ENCODE measurements around the gene RUNX1. TPM values are rescaled to one million over a fixed set of nuclear protein-coding genes. Genes with fewer than 3 reads are reported as not detected.

The RUNX1 gene
- total RNA-seq, 2 donors from 2014 or later, result 21.3 to 23.0 TPM

- Histone ChIP-seq H3K36me3 (no peaks in the 10 kb centered on the region), H3K27me3 (no peaks in the 10 kb centered on the region), H3K4me1 (no peaks in the 10 kb centered on the region), H3K4me3 (no peak overlapping the region), H3K9me3 (no peaks in the 10 kb centered on the region), H3K9ac (ENCODE audit: low read depth in 2 of 2, low read length in 2 of 2) (no peak overlapping the region), H3K27ac (no peak overlapping the region)
- intact Hi-C loops (cut with DNase I), result no loop called here
- no peak for DNase-seq
- TF ChIP-seq, protein P1, sequence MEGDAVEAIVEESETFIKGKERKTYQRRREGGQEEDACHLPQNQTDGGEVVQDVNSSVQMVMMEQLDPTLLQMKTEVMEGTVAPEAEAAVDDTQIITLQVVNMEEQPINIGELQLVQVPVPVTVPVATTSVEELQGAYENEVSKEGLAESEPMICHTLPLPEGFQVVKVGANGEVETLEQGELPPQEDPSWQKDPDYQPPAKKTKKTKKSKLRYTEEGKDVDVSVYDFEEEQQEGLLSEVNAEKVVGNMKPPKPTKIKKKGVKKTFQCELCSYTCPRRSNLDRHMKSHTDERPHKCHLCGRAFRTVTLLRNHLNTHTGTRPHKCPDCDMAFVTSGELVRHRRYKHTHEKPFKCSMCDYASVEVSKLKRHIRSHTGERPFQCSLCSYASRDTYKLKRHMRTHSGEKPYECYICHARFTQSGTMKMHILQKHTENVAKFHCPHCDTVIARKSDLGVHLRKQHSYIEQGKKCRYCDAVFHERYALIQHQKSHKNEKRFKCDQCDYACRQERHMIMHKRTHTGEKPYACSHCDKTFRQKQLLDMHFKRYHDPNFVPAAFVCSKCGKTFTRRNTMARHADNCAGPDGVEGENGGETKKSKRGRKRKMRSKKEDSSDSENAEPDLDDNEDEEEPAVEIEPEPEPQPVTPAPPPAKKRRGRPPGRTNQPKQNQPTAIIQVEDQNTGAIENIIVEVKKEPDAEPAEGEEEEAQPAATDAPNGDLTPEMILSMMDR (IDR thresholded peaks at IDR 0.05), result no peak
These were observed 112.1 kb downstream of the RUNX1 start for GRCh38 chr21:34936883-34937563.

DNA sequence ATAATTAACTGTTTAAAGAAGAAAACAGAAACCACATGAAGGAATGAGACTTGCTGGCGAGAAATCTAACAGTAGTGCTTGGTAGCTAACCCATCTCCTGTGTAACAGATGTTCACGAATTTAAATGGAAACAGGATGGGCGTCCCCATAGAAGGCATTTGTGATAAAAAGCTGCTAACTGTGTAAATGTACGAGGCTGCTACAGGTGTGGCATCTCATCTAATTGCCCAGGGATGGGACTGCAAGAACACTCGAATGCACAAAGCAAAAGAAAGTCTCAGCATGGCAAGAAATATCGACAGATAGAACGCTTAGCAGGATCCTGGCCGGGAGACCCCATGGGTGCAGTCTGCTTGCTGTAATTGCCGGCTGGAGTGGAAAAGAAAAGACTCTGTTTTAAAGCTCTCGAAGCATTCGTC lies 112.7 kb downstream of the RUNX1 start:
- no peaks in the 10 kb centered on the region for H3K27me3 ChIP-seq
- H3K36me3 ChIP-seq, result no peaks in the 10 kb centered on the region
- DNase-seq, result no peak
- no peaks in the 10 kb centered on the region for H3K4me1 ChIP-seq
- no peaks in the 10 kb centered on the region for H3K9me3 ChIP-seq
- H3K4me3 ChIP-seq, result no peak overlapping the region
- H3K9ac ChIP-seq (ENCODE audit: low read depth in 2 of 2, low read length in 2 of 2), result no peak overlapping the region
- TF ChIP-seq, protein P1 (IDR thresholded peaks at IDR 0.05), result no peak
- H3K27ac ChIP-seq, result no peak overlapping the region
- intact Hi-C loops (cut with DNase I), result no loop called here

- intact Hi-C loops (cut with DNase I), result no loop called here
- no peak overlapping the region for H3K27ac ChIP-seq
- TF ChIP-seq, protein P1 (IDR thresholded peaks at IDR 0.05), result no peak
- H3K27me3 ChIP-seq, result no peaks in the 10 kb centered on the region
- no peak overlapping the region for H3K4me3 ChIP-seq
- DNase-seq, result no peak
- H3K9ac ChIP-seq (ENCODE audit: low read depth in 2 of 2, low read length in 2 of 2), result no peak overlapping the region
- H3K4me1 ChIP-seq, result no peaks in the 10 kb centered on the region
- no peaks in the 10 kb centered on the region for H3K9me3 ChIP-seq
- no peaks in the 10 kb centered on the region for H3K36me3 ChIP-seq
These were observed 113.2 kb downstream of the RUNX1 start for GRCh38 chr21:34935898-34936297.

- Histone ChIP-seq H3K36me3 (no peaks in the 10 kb centered on the region), H3K4me3 (no peak overlapping the region), H3K27me3 (no peaks in the 10 kb centered on the region), H3K9ac (ENCODE audit: low read depth in 2 of 2, low read length in 2 of 2) (no peak overlapping the region), H3K27ac (no peak overlapping the region), H3K9me3 (no peaks in the 10 kb centered on the region), H3K4me1 (no peaks in the 10 kb centered on the region)
- intact Hi-C loops (cut with DNase I), result no loop called here
- TF ChIP-seq, protein P1 (IDR thresholded peaks at IDR 0.05), result no peak
- DNase-seq, result no peak
These were observed 113.7 kb downstream of the RUNX1 start for GRCh38 chr21:34935452-34935851.

DNA sequence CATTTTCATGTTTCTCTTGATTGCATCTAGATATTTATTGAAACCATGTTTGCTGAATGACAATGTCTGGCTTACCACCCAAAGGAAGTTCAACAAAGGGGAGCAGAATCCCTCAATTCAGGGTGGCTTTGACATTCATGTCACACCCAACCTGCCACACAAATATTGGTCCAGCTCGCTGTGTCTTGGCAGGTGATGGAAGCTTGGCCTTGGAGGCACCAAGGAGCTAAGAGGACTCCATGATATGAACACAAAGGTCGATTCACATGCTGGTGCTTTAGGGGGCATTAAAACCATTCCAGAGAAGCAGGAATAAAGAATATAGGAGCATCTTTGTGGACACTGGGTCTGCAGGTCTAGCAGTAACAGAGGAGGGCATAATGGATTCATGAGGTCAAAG lies 114.8 kb downstream of the RUNX1 start:
- Histone ChIP-seq H3K9me3 (no peaks in the 10 kb centered on the region), H3K4me1 (no peaks in the 10 kb centered on the region), H3K36me3 (no peaks in the 10 kb centered on the region), H3K27ac (peak overlapping the region; percentile 57), H3K9ac (ENCODE audit: low read depth in 2 of 2, low read length in 2 of 2) (no peak overlapping the region), H3K27me3 (no peaks in the 10 kb centered on the region), H3K4me3 (no peak overlapping the region)
- no peak for DNase-seq
- intact Hi-C loops (cut with DNase I), result no loop called here
- TF ChIP-seq, protein P1 (IDR thresholded peaks at IDR 0.05), result no peak
